PC-9 (cell line): ENCODE measurements around the gene PLET1. TPM values are rescaled to one million over a fixed set of nuclear protein-coding genes. Genes with fewer than 3 reads are reported as not detected.

ENCODE experiments used
- BruUV-seq: library from RNA; stranded (reverse); fragments of 400-500 nt; replicated peaks from 2 replicates; lab custom pipeline; 2021; lab: Mats Ljungman, UMichigan
- CTCF ChIA-PET: fragments of 300-600 bp; sonication (Branson Sonifier 250); formaldehyde crosslinking; loops from one replicate; lab custom pipeline; 2022; ENCODE audit warnings: antibody characterized with exemption; lab: Charles Lee
- POLR2A ChIA-PET: fragments of 300-600 bp; sonication (Branson Sonifier 250); formaldehyde crosslinking; loops from one replicate; lab custom pipeline; 2022; ENCODE audit warnings: antibody characterized with exemption; ENCODE audit not compliant: unreplicated experiment; lab: Charles Lee
- DNase-seq, 2 experiments: peaks; one replicate each; pipeline versions ENCODE4 v3.0.0 to v3.0.0-alpha.2; 2015 to 2022; ENCODE audit warnings: mixed read lengths in 1 of 2
- H2AFZ ChIP-seq: fragments of 200-600 bp; sonication (generic); 2 replicates; pipeline ENCODE4 v1.8.1; 2017; ENCODE audit warnings: antibody characterized with exemption
- H3F3A ChIP-seq: fragments of 200-600 bp; sonication (generic); 2 replicates; pipeline ENCODE4 v1.8.1; 2017; ENCODE audit warnings: antibody characterized with exemption, mild to moderate bottlenecking, low read depth; ENCODE audit not compliant: insufficient read depth
- H3K27ac ChIP-seq: fragments of 200-600 bp; sonication (generic); 2 replicates; pipeline ENCODE4 v1.6.1; 2016; ENCODE audit warnings: mixed run types
- H3K27me3 ChIP-seq: fragments of 200-600 bp; sonication (generic); 2 replicates; pipeline ENCODE4 v1.6.1; 2016; ENCODE audit warnings: low read depth, mixed run types; ENCODE audit not compliant: insufficient read depth
- H3K36me3 ChIP-seq: fragments of 200-600 bp; sonication (generic); 2 replicates; pipeline ENCODE4 v1.6.1; 2016; ENCODE audit warnings: low read depth, mixed run types
- H3K4me1 ChIP-seq: fragments of 200-600 bp; sonication (generic); replicated peaks from 2 replicates; pipeline ENCODE4 v1.6.1; 2016; ENCODE audit warnings: mixed run types; ENCODE audit not compliant: insufficient read depth
- H3K4me2 ChIP-seq: fragments of 200-600 bp; sonication (generic); 2 replicates; pipeline ENCODE4 v1.6.1; 2017; ENCODE audit warnings: mixed run types
- H3K4me3 ChIP-seq: fragments of 200-600 bp; sonication (generic); 2 replicates; pipeline ENCODE4 v1.6.1; 2016; ENCODE audit warnings: mixed run types
- H3K79me2 ChIP-seq: fragments of 200-600 bp; sonication (generic); 2 replicates; pipeline ENCODE4 v1.6.1; 2017; ENCODE audit warnings: low read depth, mixed run types
- H3K9me2 ChIP-seq: fragments of 200-600 bp; sonication (generic); 2 replicates; pipeline ENCODE4 v1.8.1; 2017; ENCODE audit warnings: mild to moderate bottlenecking; ENCODE audit not compliant: insufficient read depth
- H3K9me3 ChIP-seq: fragments of 200-600 bp; sonication (generic); 2 replicates; pipeline ENCODE4 v1.8.1; 2016; ENCODE audit warnings: low read depth; ENCODE audit not compliant: insufficient read depth
- H4K20me1 ChIP-seq: fragments of 200-600 bp; sonication (generic); 2 replicates; pipeline ENCODE4 v1.8.1; 2017; ENCODE audit not compliant: insufficient read depth
- CTCF ChIP-seq: fragments of 200-600 bp; sonication (generic); conservative IDR thresholded peaks from 2 replicates; pipeline ENCODE4 v1.6.1; 2017; ENCODE audit warnings: mixed run types, antibody characterized with exemption, mild to moderate bottlenecking, moderate library complexity
- EZH2 ChIP-seq: fragments of 200-600 bp; sonication (generic); IDR thresholded peaks from 2 replicates; pipeline ENCODE4 v1.8.0; 2017; ENCODE audit warnings: antibody characterized with exemption, low read depth
- intact Hi-C: fragments of 100-400 bp; cut with micrococcal nuclease; formaldehyde crosslinking; loops from one replicate; pipeline ENCODE4 v1.10.0; 2022; ENCODE audit not compliant: unreplicated experiment
- total RNA-seq: library from RNA; stranded (reverse); gene quantifications from 2 replicates; pipeline ENCODE4 v1.2.3, GENCODE V29; 2021

The PLET1 gene
- total RNA-seq, 1 experiment from 2014 or later: not detected

DNA sequence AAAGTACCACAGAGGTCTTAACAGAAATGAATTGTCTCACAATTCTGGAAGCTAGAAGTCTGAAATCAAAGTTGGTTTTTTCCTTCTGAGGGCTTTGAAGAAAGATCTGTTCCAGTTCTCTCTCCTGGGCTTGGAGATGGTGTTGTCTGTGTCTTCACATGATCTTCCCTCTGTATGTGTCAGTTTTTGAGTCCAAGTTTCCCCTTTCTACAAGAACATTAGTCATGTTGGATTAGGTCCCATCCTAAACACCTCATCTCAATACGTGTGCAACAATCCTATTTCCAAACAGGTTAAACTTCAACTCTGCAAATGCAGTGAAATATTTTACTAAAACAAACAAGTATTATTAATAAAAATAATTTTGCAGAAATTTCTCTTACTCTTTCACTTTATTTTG is 37.5 kb downstream of the PLET1 start:
- no peaks in the 10 kb centered on the region for H3K9me3 ChIP-seq
- H4K20me1 ChIP-seq: no peaks in the 10 kb centered on the region
- intact Hi-C loops: loop anchor here (10.0 kb wide), 1 partner anchor 362 kb away; no protein-coding TSS in a partner anchor
- no peak for TF ChIP-seq CTCF
- TF ChIP-seq EZH2: no peak
- 0 out of 2 replicates have a peak, but pooled peaks cover under 1% of the 10 kb centered on the region for H3K36me3 ChIP-seq
- CTCF ChIA-PET: interaction anchor here (0.6 to 1.3 kb wide), 2 partner anchors 56 to 57 kb away, joined by 5 to 26 read pairs; no protein-coding TSS in a partner anchor
- no peaks in the 10 kb centered on the region for H3F3A ChIP-seq
- peaks cover 25% of the 10 kb centered on the region for H3K4me1 ChIP-seq
- BruUV-seq: no TSS peak
- no peak overlapping the region for H3K4me2 ChIP-seq
- POLR2A ChIA-PET: interaction anchor here (0.6 kb wide), 1 partner anchor 570 kb away, joined by 4 read pairs; no protein-coding TSS in a partner anchor
- peaks cover 17% of the 10 kb centered on the region for H3K79me2 ChIP-seq
- no peak for DNase-seq
- H3K9me2 ChIP-seq: no peaks in the 10 kb centered on the region
- H2AFZ ChIP-seq: no peak overlapping the region
- H3K27me3 ChIP-seq: no peaks in the 10 kb centered on the region
- H3K27ac ChIP-seq: no peak overlapping the region
- no peak overlapping the region for H3K4me3 ChIP-seq

GRCh38 chr11:112222303-112222702 is 38.4 kb downstream of the PLET1 start:
- Histone ChIP-seq H2AFZ (no peak overlapping the region), H3K9me2 (no peaks in the 10 kb centered on the region), H3K9me3 (no peaks in the 10 kb centered on the region), H3K4me2 (no peak overlapping the region), H3K4me3 (no peak overlapping the region), H3K27me3 (no peaks in the 10 kb centered on the region), H4K20me1 (no peaks in the 10 kb centered on the region), H3F3A (no peaks in the 10 kb centered on the region), H3K27ac (no peak overlapping the region), H3K79me2 (peaks cover 9% of the 10 kb centered on the region), H3K4me1 (peaks cover 19% of the 10 kb centered on the region), H3K36me3 (no peaks in the 10 kb centered on the region)
- POLR2A ChIA-PET: no interaction called here
- intact Hi-C loops: loop anchor here (10.0 kb wide), 1 partner anchor 362 kb away; no protein-coding TSS in a partner anchor
- BruUV-seq: no TSS peak
- CTCF ChIA-PET: interaction anchor here (1.3 kb wide), 1 partner anchor 58 kb away, joined by 26 read pairs; no protein-coding TSS in a partner anchor
- TF ChIP-seq EZH2: no peak
- no peak for TF ChIP-seq CTCF
- no peak for DNase-seq

DNA sequence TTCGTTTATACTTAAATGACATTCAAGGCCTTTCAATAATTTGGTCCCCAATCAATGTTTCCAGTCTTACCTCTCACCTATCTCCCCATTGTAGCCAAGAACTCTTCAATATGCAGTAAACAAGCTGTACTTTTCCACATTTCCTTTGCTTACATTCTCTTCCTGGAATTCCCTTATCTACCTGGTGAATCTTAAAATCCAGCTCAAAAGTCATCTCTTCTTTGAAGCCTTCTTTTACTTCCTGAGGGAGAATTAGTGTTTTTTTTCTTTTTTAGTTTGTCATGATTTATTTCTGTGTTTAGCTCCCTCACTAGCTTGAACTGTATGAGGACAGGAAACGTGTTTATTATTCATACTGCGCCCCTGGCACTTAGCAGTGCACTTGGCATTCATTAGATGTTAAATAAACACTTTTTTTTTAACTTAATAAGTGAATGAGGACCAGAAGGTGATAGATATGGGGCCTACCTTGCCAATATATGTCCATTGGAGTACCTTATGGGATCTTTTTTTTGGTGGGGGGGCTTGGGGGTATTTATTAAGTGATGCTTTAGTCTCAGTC is 39.3 kb downstream of the PLET1 start:
- no TSS peak for BruUV-seq
- DNase-seq: peak in 1 of 2 experiments; percentile 52
- Histone ChIP-seq H4K20me1 (no peaks in the 10 kb centered on the region), H3K36me3 (no peaks in the 10 kb centered on the region), H3K9me2 (no peaks in the 10 kb centered on the region), H3K79me2 (no peaks in the 10 kb centered on the region), H3K27me3 (no peaks in the 10 kb centered on the region), H3K27ac (peak overlapping the region; percentile 36; the same call in 1 of the 2 replicates), H3K4me3 (no peak overlapping the region), H2AFZ (no peak overlapping the region), H3K9me3 (no peaks in the 10 kb centered on the region), H3F3A (no peaks in the 10 kb centered on the region), H3K4me2 (peak overlapping the region; percentile 26), H3K4me1 (peaks cover 19% of the 10 kb centered on the region)
- CTCF ChIA-PET: interaction anchor here (0.5 to 1.4 kb wide), 4 partner anchors 10 to 95 kb away, joined by 3 to 5 read pairs (median 4); no protein-coding TSS in a partner anchor
- POLR2A ChIA-PET: no interaction called here
- intact Hi-C loops: loop anchor here (10.0 kb wide), 1 partner anchor 363 kb away; no protein-coding TSS in a partner anchor
- TF ChIP-seq CTCF: no peak
- no peak for TF ChIP-seq EZH2
